HepG2 (cell line): Measurements from ENCODE around the gene MAP3K2. TPM values are rescaled to one million over a fixed set of nuclear protein-coding genes. Genes with fewer than 3 reads are reported as not detected.

Experiments used
- CBX5 ChIP-seq: sonication (generic); formaldehyde crosslinking; IDR thresholded peaks from 2 replicates; pipeline ENCODE4 v1.4.0; 2020; ENCODE audit warnings: missing genetic modification reagents, borderline replicate concordance
- EEA1 ChIP-seq: sonication (generic); formaldehyde crosslinking; IDR thresholded peaks from 2 replicates; pipeline ENCODE4 v1.5.1; 2020; ENCODE audit warnings: mild to moderate bottlenecking, missing genetic modification reagents, borderline replicate concordance
- HNF4G ChIP-seq, 2 experiments: sonication (generic) in 1 of 2; formaldehyde crosslinking in 1 of 2; IDR thresholded peaks; 2 replicates each; pipeline versions ENCODE4 v1.4.0 to v1.6.1; 2011 to 2020; ENCODE audit warnings: borderline replicate concordance in 2 of 2, low read depth in 2 of 2, mild to moderate bottlenecking in 2 of 2, low read length in 1 of 2, missing genetic modification reagents in 1 of 2, moderate library complexity in 1 of 2
- LCORL ChIP-seq, 2 experiments: fragments of 450-650 bp in 1 of 2; sonication (generic) in 1 of 2; formaldehyde crosslinking in 1 of 2; IDR thresholded peaks; 2 replicates each; pipeline versions ENCODE4 v1.5.0 to v1.6.1; 2017 to 2020; ENCODE audit warnings: antibody characterized with exemption in 1 of 2, missing genetic modification reagents in 1 of 2
- NFKBIZ ChIP-seq: IDR thresholded peaks from 2 replicates; pipeline ENCODE4 v1.6.1; 2018; ENCODE audit warnings: missing genetic modification reagents, missing compliant biosample characterization
- SOX13 ChIP-seq, 3 experiments: fragments of 450-650 bp in 1 of 3; sonication (generic) in 1 of 3; formaldehyde crosslinking in 1 of 3; IDR thresholded peaks in 2 of 3; conservative IDR thresholded peaks in 1 of 3; 2 replicates each; pipeline versions ENCODE4 v1.5.0 to v1.6.1; 2016 to 2020; ENCODE audit warnings: antibody characterized with exemption in 1 of 3, mild to moderate bottlenecking in 1 of 3, missing compliant biosample characterization in 1 of 3, missing genetic modification reagents in 1 of 3, moderate library complexity in 1 of 3
- SOX6 ChIP-seq, 2 experiments: fragments of 450-650 bp in 1 of 2; sonication (generic) in 1 of 2; formaldehyde crosslinking in 1 of 2; IDR thresholded peaks; 2 replicates each; pipeline versions ENCODE4 v1.4.0 to v1.6.1; 2017 to 2020; ENCODE audit warnings: antibody characterized with exemption in 1 of 2, mild to moderate bottlenecking in 1 of 2, missing genetic modification reagents in 1 of 2
- ZFP36L1 ChIP-seq: sonication (generic); formaldehyde crosslinking; IDR thresholded peaks from 2 replicates; pipeline ENCODE4 v1.8.0; 2022; ENCODE audit warnings: mild to moderate bottlenecking, missing genetic modification reagents, moderate library complexity
- ZNF33B ChIP-seq: sonication (generic); formaldehyde crosslinking; IDR thresholded peaks from 2 replicates; pipeline ENCODE4 v1.5.1; 2020; ENCODE audit warnings: mild to moderate bottlenecking, missing genetic modification reagents
- ZNF432 ChIP-seq: sonication (generic); formaldehyde crosslinking; IDR thresholded peaks from 2 replicates; pipeline ENCODE4 v1.5.0; 2020; ENCODE audit warnings: missing genetic modification reagents, mild to moderate bottlenecking, borderline replicate concordance
- ZNF605 ChIP-seq: sonication (generic); formaldehyde crosslinking; IDR thresholded peaks from 2 replicates; pipeline ENCODE4 v1.8.0; 2022; ENCODE audit warnings: mild to moderate bottlenecking, missing genetic modification reagents
- ZNF777 ChIP-seq: sonication (generic); formaldehyde crosslinking; IDR thresholded peaks from 2 replicates; pipeline ENCODE4 v1.4.0; 2020; ENCODE audit warnings: missing genetic modification reagents
- ZSCAN9 ChIP-seq: IDR thresholded peaks from 2 replicates; pipeline ENCODE4 v1.6.1; 2016; ENCODE audit warnings: borderline replicate concordance
- polyA plus RNA-seq, 8 experiments: library from polyadenylated mRNA; depleted of rRNA in 3 of 8; stranded (reverse) in 7 of 8; unstranded in 1 of 8; fragments of >200 nt; fragmentation: Illumina TruSeq in 4 of 8; extraction: Trizol in 4 of 8; gene quantifications; 2 replicates each; pipeline versions ENCODE4 v1.2.1 to v1.2.3, GENCODE V29; 2011 to 2016; ENCODE audit warnings: low read depth in 4 of 8, missing spikeins in 1 of 8, mixed read lengths in 1 of 8; ENCODE audit not compliant: insufficient read depth in 1 of 8
- total RNA-seq, 5 experiments: library from RNA; depleted of rRNA; stranded (reverse); fragments of >200 nt; fragmentation: Illumina TruSeq; extraction: Trizol; gene quantifications; 2 replicates each; pipeline ENCODE4 v1.2.3, GENCODE V29; 2016; ENCODE audit warnings: low read depth in 1 of 5
- TF ChIP-seq, protein P1 (sequence below), 2 experiments: fragments of 450-650 bp in 1 of 2; sonication (generic) in 1 of 2; formaldehyde crosslinking; IDR thresholded peaks; 2 replicates each; pipeline versions ENCODE4 v1.5.0 to v1.8.0; 2020 to 2022; ENCODE audit warnings: mild to moderate bottlenecking in 1 of 2, missing genetic modification reagents in 1 of 2
- TF ChIP-seq, protein P2 (sequence below), 2 experiments: sonication (generic) in 1 of 2; formaldehyde crosslinking in 1 of 2; IDR thresholded peaks; 2 replicates each; pipeline versions ENCODE4 v1.4.0 to v1.6.1; 2016 to 2020; ENCODE audit warnings: borderline replicate concordance in 1 of 2, low read depth in 1 of 2, mild to moderate bottlenecking in 1 of 2, missing genetic modification reagents in 1 of 2
- TF ChIP-seq, protein P3 (sequence below): IDR thresholded peaks from 2 replicates; pipeline ENCODE4 v1.6.1; 2016; ENCODE audit warnings: mild to moderate bottlenecking
- TF ChIP-seq, protein P4 (sequence below): sonication (generic); formaldehyde crosslinking; IDR thresholded peaks from 2 replicates; pipeline ENCODE4 v1.5.0; 2020; ENCODE audit warnings: missing genetic modification reagents

Gene MAP3K2
- total and polyA plus RNA-seq, 2 of the 13 experiments (the other 11 are each of a cell fraction or from before 2014, with no cell fraction given), result 12.2 to 37.2 TPM

DNA sequence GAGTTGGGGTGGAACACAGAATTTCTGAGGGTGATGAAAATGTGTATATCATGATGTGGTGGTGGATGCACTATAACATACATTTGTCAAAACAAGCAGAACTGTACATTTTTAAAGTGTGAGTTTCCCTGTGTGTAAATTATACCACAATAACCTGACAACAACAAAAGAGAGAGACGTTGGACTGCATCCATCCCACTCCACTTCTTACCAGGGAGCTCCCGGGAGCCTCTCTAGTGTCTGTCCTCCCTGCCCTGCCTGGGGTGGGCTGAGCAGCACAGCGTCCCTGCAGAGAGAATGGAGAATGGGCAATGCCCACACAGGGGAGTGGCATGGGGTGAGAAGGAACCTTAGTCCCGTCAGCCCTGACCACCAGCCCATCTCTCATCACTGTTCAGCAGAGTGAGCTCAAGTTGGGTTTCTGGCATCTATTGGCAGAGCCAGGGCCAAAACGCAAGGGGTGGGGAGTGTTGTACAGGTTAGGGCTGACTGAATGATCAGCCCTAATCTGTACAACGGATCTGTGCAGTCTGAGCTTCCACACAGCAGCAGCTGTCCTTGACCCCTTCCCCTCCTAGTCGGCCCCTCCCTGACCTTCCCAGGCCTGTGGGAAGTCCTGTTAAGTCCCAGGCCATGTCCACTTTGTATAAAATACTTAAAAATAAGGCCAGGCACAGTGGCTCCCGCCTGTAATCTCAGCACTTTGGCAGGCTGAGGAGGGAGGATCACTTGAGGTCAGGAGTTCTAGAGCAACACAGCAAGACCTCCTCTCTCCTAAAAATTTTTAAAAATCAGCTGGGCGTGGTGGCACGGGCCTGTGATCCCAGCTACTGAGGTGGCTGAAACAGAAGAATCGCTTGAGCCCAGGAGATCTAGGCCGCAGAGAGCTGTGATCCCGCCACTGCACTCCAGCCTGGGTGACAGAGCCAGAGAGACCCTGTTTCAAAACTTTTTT is 27.1 kb upstream of the MAP3K2 start (continued):
- TF ChIP-seq SOX6 (IDR thresholded peaks at IDR 0.05) (no peak), SOX6 (CRISPR knock-in tag; IDR thresholded peaks at IDR 0.05) (peak; percentile 69), LCORL (IDR thresholded peaks at IDR 0.05) (no peak; the same call in 1 of the 2 replicates), LCORL (CRISPR knock-in tag; IDR thresholded peaks at IDR 0.05) (peak; percentile 72; the same call in 1 of the 2 replicates), CBX5 (CRISPR knock-in tag) (0 out of 2 replicates have a peak, but pooled peaks have one; percentile 64), SOX13 (IDR thresholded peaks at IDR 0.05) (no peak), SOX13 (CRISPR knock-in tag; conservative IDR thresholded peaks at IDR 0.05 in 1 of 2, IDR thresholded peaks at IDR 0.05 in 1 of 2) (peak in 1 of 2 experiments; percentile 70; a peak in 2 of 4 replicates), NFKBIZ (CRISPR knock-in tag) (no peak), HNF4G (IDR thresholded peaks at IDR 0.05; ENCODE audit: borderline replicate concordance, low read depth, low read length) (no peak), HNF4G (CRISPR knock-in tag; IDR thresholded peaks at IDR 0.05; ENCODE audit: borderline replicate concordance, low read depth) (no peak), ZNF33B (CRISPR knock-in tag) (no peak), ZFP36L1 (CRISPR knock-in tag) (no peak), ZSCAN9 (0 out of 2 replicates have a peak, but pooled peaks have one; percentile 32), ZNF432 (CRISPR knock-in tag) (no peak), ZNF777 (0 out of 2 replicates have a peak, but pooled peaks have one; percentile 40), ZNF605 (no peak), EEA1 (CRISPR knock-in tag) (no peak)
- TF ChIP-seq, protein P1, sequence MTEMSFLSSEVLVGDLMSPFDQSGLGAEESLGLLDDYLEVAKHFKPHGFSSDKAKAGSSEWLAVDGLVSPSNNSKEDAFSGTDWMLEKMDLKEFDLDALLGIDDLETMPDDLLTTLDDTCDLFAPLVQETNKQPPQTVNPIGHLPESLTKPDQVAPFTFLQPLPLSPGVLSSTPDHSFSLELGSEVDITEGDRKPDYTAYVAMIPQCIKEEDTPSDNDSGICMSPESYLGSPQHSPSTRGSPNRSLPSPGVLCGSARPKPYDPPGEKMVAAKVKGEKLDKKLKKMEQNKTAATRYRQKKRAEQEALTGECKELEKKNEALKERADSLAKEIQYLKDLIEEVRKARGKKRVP (CRISPR knock-in tag; IDR thresholded peaks at IDR 0.05), result no peak
- TF ChIP-seq, protein P2, sequence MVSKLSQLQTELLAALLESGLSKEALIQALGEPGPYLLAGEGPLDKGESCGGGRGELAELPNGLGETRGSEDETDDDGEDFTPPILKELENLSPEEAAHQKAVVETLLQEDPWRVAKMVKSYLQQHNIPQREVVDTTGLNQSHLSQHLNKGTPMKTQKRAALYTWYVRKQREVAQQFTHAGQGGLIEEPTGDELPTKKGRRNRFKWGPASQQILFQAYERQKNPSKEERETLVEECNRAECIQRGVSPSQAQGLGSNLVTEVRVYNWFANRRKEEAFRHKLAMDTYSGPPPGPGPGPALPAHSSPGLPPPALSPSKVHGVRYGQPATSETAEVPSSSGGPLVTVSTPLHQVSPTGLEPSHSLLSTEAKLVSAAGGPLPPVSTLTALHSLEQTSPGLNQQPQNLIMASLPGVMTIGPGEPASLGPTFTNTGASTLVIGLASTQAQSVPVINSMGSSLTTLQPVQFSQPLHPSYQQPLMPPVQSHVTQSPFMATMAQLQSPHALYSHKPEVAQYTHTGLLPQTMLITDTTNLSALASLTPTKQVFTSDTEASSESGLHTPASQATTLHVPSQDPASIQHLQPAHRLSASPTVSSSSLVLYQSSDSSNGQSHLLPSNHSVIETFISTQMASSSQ (IDR thresholded peaks at IDR 0.05; ENCODE audit: low read depth), result peak; percentile 23; the same call in 1 of the 2 replicates
- TF ChIP-seq, protein P2 (CRISPR knock-in tag; IDR thresholded peaks at IDR 0.05; ENCODE audit: borderline replicate concordance), result peak; percentile 78
- TF ChIP-seq, protein P3, sequence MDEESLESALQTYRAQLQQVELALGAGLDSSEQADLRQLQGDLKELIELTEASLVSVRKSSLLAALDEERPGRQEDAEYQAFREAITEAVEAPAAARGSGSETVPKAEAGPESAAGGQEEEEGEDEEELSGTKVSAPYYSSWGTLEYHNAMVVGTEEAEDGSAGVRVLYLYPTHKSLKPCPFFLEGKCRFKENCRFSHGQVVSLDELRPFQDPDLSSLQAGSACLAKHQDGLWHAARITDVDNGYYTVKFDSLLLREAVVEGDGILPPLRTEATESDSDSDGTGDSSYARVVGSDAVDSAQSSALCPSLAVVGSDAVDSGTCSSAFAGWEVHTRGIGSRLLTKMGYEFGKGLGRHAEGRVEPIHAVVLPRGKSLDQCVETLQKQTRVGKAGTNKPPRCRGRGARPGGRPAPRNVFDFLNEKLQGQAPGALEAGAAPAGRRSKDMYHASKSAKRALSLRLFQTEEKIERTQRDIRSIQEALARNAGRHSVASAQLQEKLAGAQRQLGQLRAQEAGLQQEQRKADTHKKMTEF, result peak; percentile 56; the same call in 1 of the 2 replicates
- TF ChIP-seq, protein P4, sequence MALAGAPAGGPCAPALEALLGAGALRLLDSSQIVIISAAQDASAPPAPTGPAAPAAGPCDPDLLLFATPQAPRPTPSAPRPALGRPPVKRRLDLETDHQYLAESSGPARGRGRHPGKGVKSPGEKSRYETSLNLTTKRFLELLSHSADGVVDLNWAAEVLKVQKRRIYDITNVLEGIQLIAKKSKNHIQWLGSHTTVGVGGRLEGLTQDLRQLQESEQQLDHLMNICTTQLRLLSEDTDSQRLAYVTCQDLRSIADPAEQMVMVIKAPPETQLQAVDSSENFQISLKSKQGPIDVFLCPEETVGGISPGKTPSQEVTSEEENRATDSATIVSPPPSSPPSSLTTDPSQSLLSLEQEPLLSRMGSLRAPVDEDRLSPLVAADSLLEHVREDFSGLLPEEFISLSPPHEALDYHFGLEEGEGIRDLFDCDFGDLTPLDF (CRISPR knock-in tag), result no peak
